Measurements from ENCODE around the gene PRLR. TPM values are rescaled to one million over a fixed set of nuclear protein-coding genes. Genes with fewer than 3 reads are reported as not detected.

Gene PRLR
- total and polyA plus RNA-seq, 10 of the 15 experiments (the other 5 are each of a cell fraction or from before 2014, with no cell fraction given), result 0.03 to 8.1 (median 0.20) TPM

DNA sequence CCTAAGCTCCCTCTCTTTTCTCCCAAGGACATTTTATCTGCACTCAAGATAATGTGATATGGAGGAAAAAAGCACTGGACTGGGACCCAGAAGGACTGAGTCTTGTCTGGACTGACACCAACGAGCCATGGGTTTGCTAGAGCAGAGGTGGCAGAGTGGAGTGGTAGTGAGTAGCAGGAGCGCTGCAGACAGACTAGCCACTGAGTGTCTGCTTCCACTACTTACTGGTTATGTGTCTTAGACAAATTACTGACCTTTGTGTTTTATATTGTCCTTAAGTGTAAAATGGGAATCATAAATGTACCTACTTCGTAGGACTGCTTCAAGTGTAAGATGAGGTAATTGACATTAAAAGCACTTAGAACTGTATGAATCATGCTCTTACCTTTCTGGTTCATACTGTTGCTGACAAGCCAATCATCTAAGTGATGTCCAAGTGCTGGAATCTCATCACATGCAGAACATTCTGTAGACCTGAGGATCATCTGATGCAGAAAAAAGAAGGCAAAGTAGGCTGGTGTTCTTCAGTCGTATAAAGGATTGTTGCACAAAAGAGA lies 12.5 kb upstream of the PRLR start:
- ChIA-PET POLR2A (interaction anchor here (1.0 to 3.4 kb wide), 2 partner anchors 13 to 30 kb away, joined by 3 to 13 read pairs; partner anchors contain the start of gene PRLR), SMC1A (ENCODE audit: uncharacterized antibody, unreplicated experiment) (interaction anchor here (0.8 to 3.4 kb wide), 8 partner anchors 14 to 193 kb away, joined by 3 to 32 read pairs (median 4); partner anchors contain the start of gene PRLR), CTCF (interaction anchor here (1.3 to 1.4 kb wide), 2 partner anchors 20 to 193 kb away, joined by 4 read pairs; no protein-coding TSS in a partner anchor), RAD21 (ENCODE audit: unreplicated experiment) (interaction anchor here (0.9 to 4.0 kb wide), 5 partner anchors 12 to 193 kb away, joined by 4 to 15 read pairs (median 7); partner anchors contain the start of gene PRLR)
- intact Hi-C loops (cut with micrococcal nuclease; ENCODE audit: unreplicated experiment), result no loop called here
- Histone ChIP-seq H3K4me1 (ENCODE audit: control insufficient read depth, insufficient read depth, low read length) (no peaks in the 10 kb centered on the region), H3K79me2 (ENCODE audit: control insufficient read depth, insufficient read depth, low read length) (no peaks in the 10 kb centered on the region), H4K20me1 (ENCODE audit: control insufficient read depth, insufficient read depth) (no peaks in the 10 kb centered on the region), H3K36me3 (ENCODE audit: control insufficient read depth in 2 of 2, insufficient read depth in 2 of 2, low read length in 1 of 2) (no peaks in the 10 kb centered on the region), H3K9me3 (replicated peaks; ENCODE audit: control insufficient read depth, insufficient read depth, low read length) (no peaks in the 10 kb centered on the region), H3K27ac (ENCODE audit: control insufficient read depth, insufficient read depth) (no peak overlapping the region), H3K4me2 (ENCODE audit: control insufficient read depth, insufficient read depth) (no peak overlapping the region), H3K4me3 (no peak overlapping the region), H3K27me3 (replicated peaks in 1 of 2; ENCODE audit: control insufficient read depth in 2 of 2, insufficient read depth in 2 of 2, low read length in 1 of 2) (no peaks in the 10 kb centered on the region), H2AFZ (ENCODE audit: control insufficient read depth, low read depth, low read length) (no peak overlapping the region), H3K9ac (ENCODE audit: control insufficient read depth, insufficient read depth, low read length) (no peak overlapping the region)
- no peak for ATAC-seq
- no peak for DNase-seq (ENCODE audit: low read depth, low spot score)
- FAIRE-seq, result no peak
- in situ Hi-C loops (cut with MboI), result no loop called here
- BruUV-seq (replicated peaks), result no TSS peak
- 30% methylated on average over 4 of the region's 4 CpGs for WGBS (ENCODE audit: insufficient coverage, insufficient replicate concordance, low lambda C conversion rate, missing lambda C conversion rate)
- no peak for TF ChIP-seq IRF5 (IDR thresholded peaks at IDR 0.05; ENCODE audit: borderline replicate concordance)
- TF ChIP-seq TCF7 (IDR thresholded peaks at IDR 0.05; ENCODE audit: borderline replicate concordance), result no peak
- TF ChIP-seq TBL1XR1 (IDR thresholded peaks at IDR 0.05; ENCODE audit: low read depth, low read length), result no peak
- TF ChIP-seq, protein P1, sequence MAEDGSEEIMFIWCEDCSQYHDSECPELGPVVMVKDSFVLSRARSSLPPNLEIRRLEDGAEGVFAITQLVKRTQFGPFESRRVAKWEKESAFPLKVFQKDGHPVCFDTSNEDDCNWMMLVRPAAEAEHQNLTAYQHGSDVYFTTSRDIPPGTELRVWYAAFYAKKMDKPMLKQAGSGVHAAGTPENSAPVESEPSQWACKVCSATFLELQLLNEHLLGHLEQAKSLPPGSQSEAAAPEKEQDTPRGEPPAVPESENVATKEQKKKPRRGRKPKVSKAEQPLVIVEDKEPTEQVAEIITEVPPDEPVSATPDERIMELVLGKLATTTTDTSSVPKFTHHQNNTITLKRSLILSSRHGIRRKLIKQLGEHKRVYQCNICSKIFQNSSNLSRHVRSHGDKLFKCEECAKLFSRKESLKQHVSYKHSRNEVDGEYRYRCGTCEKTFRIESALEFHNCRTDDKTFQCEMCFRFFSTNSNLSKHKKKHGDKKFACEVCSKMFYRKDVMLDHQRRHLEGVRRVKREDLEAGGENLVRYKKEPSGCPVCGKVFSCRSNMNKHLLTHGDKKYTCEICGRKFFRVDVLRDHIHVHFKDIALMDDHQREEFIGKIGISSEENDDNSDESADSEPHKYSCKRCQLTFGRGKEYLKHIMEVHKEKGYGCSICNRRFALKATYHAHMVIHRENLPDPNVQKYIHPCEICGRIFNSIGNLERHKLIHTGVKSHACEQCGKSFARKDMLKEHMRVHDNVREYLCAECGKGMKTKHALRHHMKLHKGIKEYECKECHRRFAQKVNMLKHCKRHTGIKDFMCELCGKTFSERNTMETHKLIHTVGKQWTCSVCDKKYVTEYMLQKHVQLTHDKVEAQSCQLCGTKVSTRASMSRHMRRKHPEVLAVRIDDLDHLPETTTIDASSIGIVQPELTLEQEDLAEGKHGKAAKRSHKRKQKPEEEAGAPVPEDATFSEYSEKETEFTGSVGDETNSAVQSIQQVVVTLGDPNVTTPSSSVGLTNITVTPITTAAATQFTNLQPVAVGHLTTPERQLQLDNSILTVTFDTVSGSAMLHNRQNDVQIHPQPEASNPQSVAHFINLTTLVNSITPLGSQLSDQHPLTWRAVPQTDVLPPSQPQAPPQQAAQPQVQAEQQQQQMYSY (CRISPR knock-in tag; IDR thresholded peaks at IDR 0.05), result no peak
- TF ChIP-seq IKZF1 (conservative IDR thresholded peaks at IDR 0.05), result no peak
- TF ChIP-seq, protein P2, sequence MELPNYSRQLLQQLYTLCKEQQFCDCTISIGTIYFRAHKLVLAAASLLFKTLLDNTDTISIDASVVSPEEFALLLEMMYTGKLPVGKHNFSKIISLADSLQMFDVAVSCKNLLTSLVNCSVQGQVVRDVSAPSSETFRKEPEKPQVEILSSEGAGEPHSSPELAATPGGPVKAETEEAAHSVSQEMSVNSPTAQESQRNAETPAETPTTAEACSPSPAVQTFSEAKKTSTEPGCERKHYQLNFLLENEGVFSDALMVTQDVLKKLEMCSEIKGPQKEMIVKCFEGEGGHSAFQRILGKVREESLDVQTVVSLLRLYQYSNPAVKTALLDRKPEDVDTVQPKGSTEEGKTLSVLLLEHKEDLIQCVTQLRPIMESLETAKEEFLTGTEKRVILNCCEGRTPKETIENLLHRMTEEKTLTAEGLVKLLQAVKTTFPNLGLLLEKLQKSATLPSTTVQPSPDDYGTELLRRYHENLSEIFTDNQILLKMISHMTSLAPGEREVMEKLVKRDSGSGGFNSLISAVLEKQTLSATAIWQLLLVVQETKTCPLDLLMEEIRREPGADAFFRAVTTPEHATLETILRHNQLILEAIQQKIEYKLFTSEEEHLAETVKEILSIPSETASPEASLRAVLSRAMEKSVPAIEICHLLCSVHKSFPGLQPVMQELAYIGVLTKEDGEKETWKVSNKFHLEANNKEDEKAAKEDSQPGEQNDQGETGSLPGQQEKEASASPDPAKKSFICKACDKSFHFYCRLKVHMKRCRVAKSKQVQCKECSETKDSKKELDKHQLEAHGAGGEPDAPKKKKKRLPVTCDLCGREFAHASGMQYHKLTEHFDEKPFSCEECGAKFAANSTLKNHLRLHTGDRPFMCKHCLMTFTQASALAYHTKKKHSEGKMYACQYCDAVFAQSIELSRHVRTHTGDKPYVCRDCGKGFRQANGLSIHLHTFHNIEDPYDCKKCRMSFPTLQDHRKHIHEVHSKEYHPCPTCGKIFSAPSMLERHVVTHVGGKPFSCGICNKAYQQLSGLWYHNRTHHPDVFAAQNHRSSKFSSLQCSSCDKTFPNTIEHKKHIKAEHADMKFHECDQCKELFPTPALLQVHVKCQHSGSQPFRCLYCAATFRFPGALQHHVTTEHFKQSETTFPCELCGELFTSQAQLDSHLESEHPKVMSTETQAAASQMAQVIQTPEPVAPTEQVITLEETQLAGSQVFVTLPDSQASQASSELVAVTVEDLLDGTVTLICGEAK (IDR thresholded peaks at IDR 0.05; ENCODE audit: borderline replicate concordance), result no peak
- no peak for TF ChIP-seq SMAD1 (IDR thresholded peaks at IDR 0.05; ENCODE audit: low read depth, partially characterized antibody)
- TF ChIP-seq, protein P3, sequence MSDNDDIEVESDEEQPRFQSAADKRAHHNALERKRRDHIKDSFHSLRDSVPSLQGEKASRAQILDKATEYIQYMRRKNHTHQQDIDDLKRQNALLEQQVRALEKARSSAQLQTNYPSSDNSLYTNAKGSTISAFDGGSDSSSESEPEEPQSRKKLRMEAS (IDR thresholded peaks at IDR 0.05; ENCODE audit: low read depth, low read length), result no peak
- TF ChIP-seq NR2C2 (IDR thresholded peaks at IDR 0.05; ENCODE audit: borderline replicate concordance, control insufficient read depth, insufficient read length, low read depth), result no peak
- no peak for TF ChIP-seq RELB (IDR thresholded peaks at IDR 0.05; ENCODE audit: low read depth)
